GM23248 (cell line): ENCODE results near the gene TRAPPC2. TPM values are rescaled to one million over a fixed set of nuclear protein-coding genes. Genes with fewer than 3 reads are reported as not detected.
"Not testable (repeated sequence)": the region's sequence is repeated elsewhere in the genome, so short reads cannot be mapped to it uniquely, and the experiment has no call there.

Experiments used
- DNase-seq: peaks from one replicate; pipeline ENCODE4 v3.0.0-alpha.2; 2015
- H2AFZ ChIP-seq: fragments of 200-600 bp; sonication (generic); 2 replicates; pipeline ENCODE4 v1.6.1; 2016; ENCODE audit warnings: antibody characterized with exemption
- H3F3A ChIP-seq: fragments of 200-600 bp; sonication (generic); 2 replicates; pipeline ENCODE4 v1.6.1; 2016; ENCODE audit warnings: mild to moderate bottlenecking, antibody characterized with exemption, mixed run types; ENCODE audit not compliant: insufficient read depth
- H3K27ac ChIP-seq: fragments of 200-600 bp; sonication (generic); 2 replicates; pipeline ENCODE4 v1.5.1; 2016; ENCODE audit warnings: mild to moderate bottlenecking
- H3K27me3 ChIP-seq: fragments of 200-600 bp; sonication (generic); replicated peaks from 2 replicates; pipeline ENCODE4 v1.6.1; 2016; ENCODE audit warnings: mild to moderate bottlenecking; ENCODE audit not compliant: insufficient read depth
- H3K36me3 ChIP-seq: fragments of 200-600 bp; sonication (generic); 2 replicates; pipeline ENCODE4 v1.6.1; 2016; ENCODE audit warnings: low read depth, mild to moderate bottlenecking
- H3K4me1 ChIP-seq: fragments of 200-600 bp; sonication (generic); 2 replicates; pipeline ENCODE4 v1.6.1; 2016; ENCODE audit warnings: mild to moderate bottlenecking; ENCODE audit not compliant: insufficient read depth
- H3K4me2 ChIP-seq: fragments of 200-600 bp; sonication (generic); one replicate; pipeline ENCODE4 v1.6.1; 2016; ENCODE audit warnings: mild to moderate bottlenecking; ENCODE audit not compliant: unreplicated experiment
- H3K4me3 ChIP-seq: fragments of 200-600 bp; sonication (generic); 2 replicates; pipeline ENCODE4 v1.5.1; 2016; ENCODE audit warnings: mild to moderate bottlenecking
- H3K79me2 ChIP-seq: fragments of 200-600 bp; sonication (generic); 2 replicates; pipeline ENCODE4 v1.6.1; 2016; ENCODE audit warnings: mild to moderate bottlenecking; ENCODE audit not compliant: insufficient read depth
- H3K9ac ChIP-seq: fragments of 200-600 bp; sonication (generic); 2 replicates; pipeline ENCODE4 v1.6.1; 2016; ENCODE audit warnings: mild to moderate bottlenecking
- H3K9me2 ChIP-seq: fragments of 200-600 bp; sonication (generic); 2 replicates; pipeline ENCODE4 v1.6.1; 2016; ENCODE audit warnings: mixed run types, mild to moderate bottlenecking, moderate library complexity; ENCODE audit not compliant: insufficient read depth
- H3K9me3 ChIP-seq: fragments of 200-600 bp; sonication (generic); one replicate; pipeline ENCODE4 v1.6.1; 2017; ENCODE audit warnings: low read depth
- H4K20me1 ChIP-seq: fragments of 200-600 bp; sonication (generic); 2 replicates; pipeline ENCODE4 v1.6.0; 2016; ENCODE audit not compliant: insufficient read depth
- EZH2 ChIP-seq: fragments of 200-600 bp; sonication (generic); IDR thresholded peaks from 2 replicates; pipeline ENCODE4 v1.6.1; 2018; ENCODE audit warnings: antibody characterized with exemption, mild to moderate bottlenecking; ENCODE audit not compliant: insufficient read depth, poor library complexity, severe bottlenecking
- EZH2phosphoT487 ChIP-seq: fragments of 200-600 bp; sonication (generic); IDR thresholded peaks from 2 replicates; pipeline ENCODE4 v1.6.1; 2018; ENCODE audit warnings: antibody characterized with exemption, moderate library complexity, mild to moderate bottlenecking, low read depth; ENCODE audit not compliant: insufficient read depth
- WGBS, 2 experiments: methylation state at CpG; one replicate each; pipeline ENCODE4 v1.1.6; 2015 to 2017; ENCODE audit warnings: low lambda C conversion rate in 2 of 2, low coverage in 1 of 2; ENCODE audit errors: missing lambda C conversion rate in 2 of 2; 5-methylcytosine and 5-hydroxymethylcytosine counted together
- in situ Hi-C: fragments of 300-500 bp; cut with MboI; formaldehyde crosslinking; loops from 2 replicates; pipeline ENCODE4 v1.15.0; 2020
- polyA plus RNA-seq: library from polyadenylated mRNA; unstranded; fragments of >200 nt; fragmentation: Nextera tagmentation; extraction: Ambion mirVana; gene quantifications from 2 replicates; pipeline ENCODE4 v1.2.1, GENCODE V29; 2016
- total RNA-seq: library from RNA; depleted of rRNA; stranded (reverse); fragments of >200 nt; shearing (Covaris generic); gene quantifications from 2 replicates; pipeline ENCODE4 v1.2.3, GENCODE V29; 2014

The TRAPPC2 gene
- total and polyA plus RNA-seq, 2 experiments from 2014 or later: 10.4 to 12.0 TPM

GRCh38 chrX:13687203-13687602, 47.2 kb downstream of the TRAPPC2 start:
- Histone ChIP-seq H3K9me3 (no peaks in the 10 kb centered on the region), H3K36me3 (no peaks in the 10 kb centered on the region), H3K9ac (no peak overlapping the region), H3F3A (peaks cover 6% of the 10 kb centered on the region; the same call in 1 of the 2 replicates), H3K79me2 (peaks cover 33% of the 10 kb centered on the region), H3K27me3 (no peaks in the 10 kb centered on the region), H3K4me2 (no peak overlapping the region), H2AFZ (no peak overlapping the region), H3K4me1 (peaks cover 13% of the 10 kb centered on the region), H4K20me1 (no peaks in the 10 kb centered on the region), H3K9me2 (no peaks in the 10 kb centered on the region), H3K4me3 (no peak overlapping the region), H3K27ac (no peak overlapping the region)
- WGBS, 2 experiments: 86 to 90% methylated on average over 1 of the region's 1 CpG
- TF ChIP-seq EZH2phosphoT487 (no peak), EZH2 (no peak)
- no peak for DNase-seq
- in situ Hi-C loops: no loop called here

- Histone ChIP-seq H3K9me2 (no peaks in the 10 kb centered on the region), H3K4me3 (no peak overlapping the region), H3K4me1 (peaks cover 9% of the 10 kb centered on the region), H3K4me2 (no peak overlapping the region), H3K9ac (no peak overlapping the region), H3F3A (peaks cover 6% of the 10 kb centered on the region; the same call in 1 of the 2 replicates), H3K79me2 (peaks cover 13% of the 10 kb centered on the region), H3K27ac (peak overlapping the region; percentile 12; the same call in 1 of the 2 replicates), H3K36me3 (no peaks in the 10 kb centered on the region), H4K20me1 (no peaks in the 10 kb centered on the region), H3K9me3 (no peaks in the 10 kb centered on the region), H2AFZ (no peak overlapping the region), H3K27me3 (no peaks in the 10 kb centered on the region)
- DNase-seq: peak; percentile 66
- TF ChIP-seq EZH2phosphoT487: no peak
- TF ChIP-seq EZH2: no peak
- in situ Hi-C loops: no loop called here
- 31 to 33% methylated on average over 3 of the region's 3 CpGs for WGBS, 2 experiments
These were observed 49.2 kb downstream of the TRAPPC2 start for GRCh38 chrX:13685126-13685763.

GRCh38 chrX:13684361-13684760, 50.1 kb downstream of the TRAPPC2 start:
- H3K4me2 ChIP-seq: no peak overlapping the region
- no peak overlapping the region for H3K27ac ChIP-seq
- H3K4me3 ChIP-seq: no peak overlapping the region
- no peak overlapping the region for H3K9ac ChIP-seq
- H3K27me3 ChIP-seq: no peaks in the 10 kb centered on the region
- no peak for DNase-seq
- H3F3A ChIP-seq: peaks cover 6% of the 10 kb centered on the region; the same call in 1 of the 2 replicates
- no peaks in the 10 kb centered on the region for H3K9me3 ChIP-seq
- 95 to 100% methylated on average over 4 of the region's 4 CpGs for WGBS, 2 experiments
- peaks cover 4% of the 10 kb centered on the region for H3K79me2 ChIP-seq
- no peak overlapping the region for H2AFZ ChIP-seq
- H3K4me1 ChIP-seq: peaks cover 9% of the 10 kb centered on the region
- no peaks in the 10 kb centered on the region for H3K36me3 ChIP-seq
- TF ChIP-seq EZH2phosphoT487 (no peak), EZH2 (no peak)
- H3K9me2 ChIP-seq: no peaks in the 10 kb centered on the region
- in situ Hi-C loops: no loop called here
- no peaks in the 10 kb centered on the region for H4K20me1 ChIP-seq

GRCh38 chrX:13681595-13681994, 52.8 kb downstream of the TRAPPC2 start:
- H3K36me3 ChIP-seq: no peaks in the 10 kb centered on the region
- in situ Hi-C loops: no loop called here
- TF ChIP-seq EZH2phosphoT487 (no peak), EZH2 (no peak)
- H3K9ac ChIP-seq: no peak overlapping the region
- no peak for DNase-seq
- H3K9me3 ChIP-seq: no peaks in the 10 kb centered on the region
- peaks cover 6% of the 10 kb centered on the region; the same call in 1 of the 2 replicates for H3F3A ChIP-seq
- H3K4me1 ChIP-seq: peaks cover 9% of the 10 kb centered on the region
- no peaks in the 10 kb centered on the region for H4K20me1 ChIP-seq
- H3K27me3 ChIP-seq: no peaks in the 10 kb centered on the region
- no peaks in the 10 kb centered on the region for H3K79me2 ChIP-seq
- H3K9me2 ChIP-seq: no peaks in the 10 kb centered on the region
- 77 to 88% methylated on average over 7 of the region's 7 CpGs for WGBS, 2 experiments
- no peak overlapping the region for H3K4me2 ChIP-seq
- no peak overlapping the region for H3K4me3 ChIP-seq
- H2AFZ ChIP-seq: no peak overlapping the region
- H3K27ac ChIP-seq: no peak overlapping the region

- H3K9ac ChIP-seq, in situ Hi-C loops: not testable (repeated sequence)
These were observed 54.7 kb downstream of the TRAPPC2 start for GRCh38 chrX:13679700-13680099.

More at GRCh38 chrX:13679700-13680099, 54.7 kb downstream of the TRAPPC2 start:
- H3K9me2 ChIP-seq, H3K27me3 ChIP-seq, H3K27ac ChIP-seq, H3K4me3 ChIP-seq, H3K79me2 ChIP-seq, DNase-seq, H3K4me1 ChIP-seq, H3K9me3 ChIP-seq, H3F3A ChIP-seq, H4K20me1 ChIP-seq, H3K36me3 ChIP-seq, H3K4me2 ChIP-seq, H2AFZ ChIP-seq: not testable (repeated sequence)
- 75 to 79% methylated on average over 3 of the region's 4 CpGs for WGBS, 2 experiments
